NCI-H510A (cell line): ENCODE measurements around the gene MSH3.
"Not testable (repeated sequence)": the region's sequence is repeated elsewhere in the genome, so short reads cannot be mapped to it uniquely, and the experiment has no call there.

Experiments
- DNase-seq: peaks from one replicate; lab custom pipeline; 2025; lab: John Stamatoyannopoulos, UW

MSH3 gene

GRCh38 chr5:80797428-80798024, 143.1 kb downstream of the MSH3 start:
- DNase-seq, result no peak

DNA sequence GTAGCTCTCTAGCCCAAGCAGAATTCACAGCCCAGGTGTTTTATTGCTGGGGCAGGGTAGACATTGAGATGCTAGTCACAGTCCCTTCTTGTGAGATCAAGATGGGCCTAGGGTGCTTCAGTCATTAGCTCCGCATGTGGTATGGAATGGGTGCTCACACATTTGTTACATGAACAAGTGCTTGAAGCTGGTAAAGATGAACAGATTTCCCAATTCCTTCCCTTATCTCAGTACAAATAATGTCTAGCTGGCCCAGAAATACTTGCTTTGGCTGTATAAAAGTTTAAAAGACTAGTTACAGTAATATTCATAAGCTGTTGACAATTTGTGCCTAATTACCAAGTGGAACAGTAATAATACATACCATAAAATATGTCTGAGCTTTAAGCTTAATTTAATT, 143.7 kb downstream of the MSH3 start:
- DNase-seq, result no peak

DNA sequence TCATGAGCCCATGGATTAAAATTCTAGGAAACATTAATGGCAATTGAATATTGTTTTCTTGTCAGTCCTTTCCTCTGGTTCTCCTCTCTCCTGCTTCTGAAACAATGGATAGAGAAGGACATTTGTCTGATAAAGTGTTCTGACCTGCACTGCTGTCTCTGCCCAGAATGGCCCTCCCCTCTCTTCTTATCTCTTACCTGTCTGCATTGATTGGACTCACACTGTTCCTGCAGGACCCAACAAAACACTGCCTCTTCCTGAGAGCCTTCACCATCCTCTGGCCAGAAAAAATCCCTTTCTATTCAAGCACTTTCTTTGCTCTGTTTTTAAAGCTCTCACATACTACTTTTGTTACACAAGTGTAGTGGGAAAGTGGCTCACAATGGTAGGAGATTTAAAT, 144.2 kb downstream of the MSH3 start:
- no peak for DNase-seq

- no peak for DNase-seq
These were observed 144.6 kb downstream of the MSH3 start for GRCh38 chr5:80799041-80799440.

- DNase-seq, result no peak
These were observed 145.1 kb downstream of the MSH3 start for GRCh38 chr5:80799573-80799972.

DNA sequence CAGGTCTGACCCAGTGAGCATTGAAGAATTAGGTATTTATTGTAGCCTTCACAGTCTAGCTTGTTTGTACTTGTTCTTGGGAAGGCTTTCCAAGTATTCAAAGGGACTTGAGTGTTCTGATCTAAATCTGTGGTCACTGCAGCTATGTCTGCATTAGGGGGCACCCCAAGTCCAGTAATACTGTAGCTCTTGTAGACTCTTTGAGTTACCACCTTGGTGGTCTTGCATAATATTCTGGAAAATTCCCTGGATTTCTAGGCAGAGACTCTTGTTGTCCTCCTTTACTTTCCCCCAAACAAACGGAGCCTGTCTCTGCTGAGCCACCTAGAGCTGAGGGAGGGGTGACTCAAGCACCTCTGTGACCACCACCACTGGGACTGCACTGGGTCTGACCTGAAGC, 149.9 kb downstream of the MSH3 start:
- no peak for DNase-seq

GRCh38 chr5:80805038-80805437, 150.6 kb downstream of the MSH3 start:
- no peak for DNase-seq

- DNase-seq, result no peak
These were observed 152.5 kb downstream of the MSH3 start for GRCh38 chr5:80806929-80807328.

GRCh38 chr5:80809451-80809850, 155.0 kb downstream of the MSH3 start:
- no peak for DNase-seq

- no peak for DNase-seq
These were observed 156.0 kb downstream of the MSH3 start for GRCh38 chr5:80810425-80810824.

DNA sequence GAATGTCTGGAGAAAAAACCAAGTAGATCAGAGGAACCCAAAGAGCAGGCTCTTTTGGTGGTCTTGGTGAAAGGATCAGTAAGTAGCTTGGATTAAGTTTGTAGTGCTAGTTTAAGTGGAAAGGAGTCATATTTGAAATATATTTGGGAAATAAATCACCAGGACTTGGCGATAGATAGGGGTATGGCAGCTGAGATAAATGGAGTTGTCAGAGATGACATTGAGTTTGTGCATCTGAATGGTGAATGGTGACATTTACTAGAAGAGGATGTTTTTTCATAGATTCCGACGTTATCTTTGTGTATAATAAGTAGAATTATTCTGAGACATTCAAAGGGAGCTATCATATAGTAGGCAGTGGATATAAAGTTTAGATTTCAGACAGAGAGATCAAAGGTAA, 162.1 kb downstream of the MSH3 start:
- no peak for DNase-seq

GRCh38 chr5:80820685-80821084, 166.2 kb downstream of the MSH3 start:
- DNase-seq, result no peak

GRCh38 chr5:80822640-80823039, 168.2 kb downstream of the MSH3 start:
- DNase-seq, result no peak

GRCh38 chr5:80824159-80824558, 169.7 kb downstream of the MSH3 start:
- not testable (repeated sequence) for DNase-seq

DNA sequence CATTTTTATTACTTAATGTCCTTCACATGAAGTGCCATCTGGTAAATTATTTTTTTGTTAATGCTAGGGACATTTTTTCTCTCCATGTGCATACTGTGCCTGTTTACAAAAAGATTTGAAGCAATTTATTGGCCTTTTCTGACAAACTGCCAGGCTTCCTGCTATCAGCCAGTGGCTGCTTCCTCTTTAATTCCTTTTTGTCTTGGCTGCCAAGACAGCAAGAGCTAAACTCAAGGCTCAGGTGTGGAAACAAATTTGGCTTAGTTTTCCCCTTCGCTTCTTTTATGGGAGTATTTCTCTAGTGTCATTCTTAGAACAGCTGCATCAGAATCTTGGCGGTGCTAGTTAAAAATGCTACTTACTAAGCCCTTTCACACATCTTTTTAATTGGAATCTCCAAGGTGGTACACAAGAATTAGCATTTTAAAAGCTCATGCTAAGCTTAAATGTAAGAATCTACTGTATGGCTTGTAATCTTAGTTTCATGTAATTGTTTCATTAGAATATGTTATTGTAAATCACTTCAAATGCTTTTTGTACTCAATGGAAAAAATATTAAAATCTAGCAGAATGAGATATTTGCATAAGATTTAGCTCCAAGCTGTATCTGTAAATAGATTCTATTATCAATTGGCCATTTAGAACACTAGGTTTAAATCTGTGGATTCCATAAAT, 171.5 kb downstream of the MSH3 start:
- no peak for DNase-seq

DNA sequence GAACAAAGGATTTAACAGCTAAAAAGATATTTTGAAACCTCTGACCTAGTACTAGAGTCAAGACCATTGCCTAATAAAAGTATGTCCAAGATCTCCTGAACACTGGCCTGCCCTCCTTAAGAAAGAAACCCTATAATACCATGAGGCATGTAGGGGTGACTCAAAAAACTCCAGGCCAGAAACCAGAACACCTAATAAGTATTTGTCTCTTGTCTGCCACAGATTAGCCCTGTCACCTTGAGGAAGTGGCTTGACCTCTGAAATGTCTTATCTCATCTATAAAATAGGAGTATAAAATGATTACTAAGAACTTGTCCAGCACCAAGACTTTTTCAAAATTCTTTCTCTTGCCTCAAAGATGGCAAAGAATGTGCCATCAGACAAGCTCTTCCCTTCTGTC, 180.3 kb downstream of the MSH3 start:
- no peak for DNase-seq

DNA sequence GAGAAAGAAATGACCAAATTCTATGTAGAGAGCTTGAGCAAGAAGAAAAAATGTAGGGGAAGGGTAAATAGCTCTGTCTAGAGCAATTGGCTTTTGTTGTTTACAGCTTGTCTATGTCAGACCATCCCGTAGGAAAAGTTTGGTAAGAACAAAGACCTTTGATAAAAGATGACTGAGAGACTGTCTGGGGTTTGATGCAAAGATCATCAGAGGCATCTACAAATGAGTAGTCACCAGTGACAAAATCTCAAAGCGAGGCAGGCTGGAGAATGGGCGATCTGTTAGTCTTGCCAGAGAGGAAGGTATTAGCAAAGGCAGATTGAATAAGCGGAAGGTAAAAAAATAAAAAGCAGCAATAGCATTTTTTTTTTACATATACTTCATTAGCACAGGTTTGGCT, 180.7 kb downstream of the MSH3 start:
- no peak for DNase-seq

DNA sequence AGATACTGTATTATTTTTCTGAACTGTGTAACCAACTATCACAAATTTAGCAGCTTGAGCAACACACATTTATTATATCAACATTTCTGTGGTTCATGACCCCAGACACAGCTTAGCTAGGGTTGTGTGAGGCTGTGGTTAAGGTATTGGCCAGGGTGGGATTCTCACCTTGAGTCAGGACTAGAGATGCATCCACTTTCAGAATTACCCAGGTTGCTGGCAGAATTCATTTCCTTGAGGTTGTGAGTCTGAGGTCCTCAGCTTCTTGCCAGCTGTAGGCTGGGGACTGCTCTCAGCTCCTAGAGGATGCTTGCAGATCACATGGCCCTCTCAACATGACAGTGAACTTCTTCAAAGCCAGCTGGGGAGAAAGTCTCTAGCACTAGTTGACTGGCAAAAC, 183.2 kb downstream of the MSH3 start:
- DNase-seq, result no peak

DNA sequence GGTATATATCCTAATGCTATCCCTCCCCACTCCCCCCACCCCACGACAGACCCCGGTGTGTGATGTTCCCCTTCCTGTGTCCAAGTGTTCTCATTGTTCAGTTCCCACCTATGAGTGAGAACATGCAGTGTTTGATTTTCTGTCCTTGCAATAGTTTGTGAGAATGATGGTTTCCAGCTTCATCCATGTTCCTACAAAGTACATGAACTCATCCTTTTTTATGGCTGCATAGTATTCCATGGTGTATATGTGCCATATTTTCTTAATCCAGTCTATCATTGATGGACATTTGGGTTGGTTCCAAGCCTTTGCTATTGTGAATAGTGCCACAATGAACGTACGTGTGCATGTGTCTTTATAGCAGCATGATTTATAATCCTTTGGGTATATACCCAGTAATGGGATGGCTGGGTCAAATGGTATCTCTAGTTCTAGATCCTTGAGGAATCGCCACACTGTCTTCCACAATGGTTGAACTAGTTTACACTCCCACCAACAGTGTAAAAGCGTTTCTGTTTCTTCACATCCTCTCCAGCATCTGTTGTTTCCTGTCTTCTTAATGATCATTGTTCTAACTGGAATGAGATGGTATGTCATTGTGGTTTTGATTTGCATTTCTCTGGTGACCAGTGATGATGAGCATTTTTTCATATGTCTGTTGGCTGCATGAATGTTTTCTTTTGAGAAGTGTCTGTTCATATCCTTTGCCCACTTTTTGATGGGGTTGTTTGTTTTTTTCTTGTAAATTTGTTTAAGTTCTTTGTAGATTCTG, 186.8 kb downstream of the MSH3 start:
- not testable (repeated sequence) for DNase-seq

DNA sequence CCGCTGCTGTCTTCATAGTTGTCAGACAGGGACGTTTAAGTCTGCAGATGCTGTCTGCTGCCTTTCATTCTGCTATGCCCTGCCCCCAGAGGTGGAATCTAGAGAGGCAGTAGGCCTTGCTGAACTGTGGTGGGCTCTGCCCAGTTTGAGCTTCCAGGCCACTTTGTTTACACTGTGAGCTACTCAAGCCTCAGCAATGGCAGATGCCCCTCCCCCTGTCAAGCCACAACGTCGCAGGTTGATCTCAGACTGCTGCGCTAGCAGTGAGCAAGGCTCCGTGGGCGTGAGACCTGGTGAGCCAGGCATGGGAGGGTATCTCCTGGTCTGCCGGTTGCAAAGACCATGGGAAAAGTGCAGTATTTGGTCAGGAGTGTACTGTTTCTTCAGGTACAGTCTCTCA, 192.0 kb downstream of the MSH3 start:
- not testable (repeated sequence) for DNase-seq

DNA sequence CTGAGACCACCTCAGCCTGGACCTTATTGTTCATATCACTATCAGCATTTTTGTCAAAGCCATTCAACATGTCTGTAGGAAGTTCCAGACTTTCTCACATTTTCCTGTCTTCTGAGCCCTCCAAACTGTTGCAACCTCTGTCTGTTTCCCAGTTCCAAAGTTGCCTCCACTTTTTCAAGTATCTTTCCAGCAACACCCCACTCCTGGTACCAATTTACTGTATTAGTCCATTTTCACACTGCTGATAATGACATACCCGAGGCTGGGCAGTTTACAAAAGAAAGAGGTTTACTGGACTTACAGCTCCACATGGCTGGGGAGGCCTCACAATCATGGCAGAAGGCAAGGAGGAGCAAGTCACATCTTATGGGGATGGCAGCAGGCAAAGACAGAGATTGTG, 195.7 kb downstream of the MSH3 start:
- not testable (repeated sequence) for DNase-seq

GRCh38 chr5:80852331-80853245, 198.1 kb downstream of the MSH3 start:
- DNase-seq, result no peak
